CD4-positive, alpha-beta T cell treated with Interleukin-2 at 100 ng/mL for 4 hours (primary cell): ENCODE data around the gene C1orf141.
"Not testable (repeated sequence)": the region's sequence is repeated elsewhere in the genome, so short reads cannot be mapped to it uniquely, and the experiment has no call there.

Experiments used
- DNase-seq: peaks from one replicate; pipeline ENCODE4 v3.0.0-alpha.2; 2020; ENCODE audit warnings: low spot score

The C1orf141 gene

GRCh38 chr1:67134695-67135094, at the start of gene C1orf141:
Gene C1orf141 (minus strand): TSS chr1:67134970. CDS start chr1:67127240, 7,730 bp downstream.
- no peak for DNase-seq

GRCh38 chr1:67175530-67176087, 40.8 kb upstream of the C1orf141 start:
- no peak for DNase-seq

- DNase-seq: no peak
Measured at GRCh38 chr1:67174716-67175284, 40.0 kb upstream of the C1orf141 start.

GRCh38 chr1:67173988-67174387, 39.2 kb upstream of the C1orf141 start:
- DNase-seq: no peak

GRCh38 chr1:67171978-67172377, 37.2 kb upstream of the C1orf141 start:
- DNase-seq: peak; percentile 64

- DNase-seq: no peak
Measured at GRCh38 chr1:67171574-67171955, 36.8 kb upstream of the C1orf141 start.

- peak; percentile 51 for DNase-seq
Measured at GRCh38 chr1:67170751-67171573, 36.2 kb upstream of the C1orf141 start.

GRCh38 chr1:67169932-67170331, 35.2 kb upstream of the C1orf141 start:
- no peak for DNase-seq

GRCh38 chr1:67169496-67169895, 34.7 kb upstream of the C1orf141 start:
- DNase-seq: no peak

GRCh38 chr1:67166196-67166595, 31.4 kb upstream of the C1orf141 start, which contains the start of gene IL23R:
Gene IL23R (plus strand): TSS chr1:67166454. CDS start chr1:67168121, 1,667 bp downstream.
- DNase-seq: peak; percentile 33

GRCh38 chr1:67165468-67166041, 30.8 kb upstream of the C1orf141 start:
- no peak for DNase-seq

GRCh38 chr1:67162954-67163353, 28.2 kb upstream of the C1orf141 start:
- peak; percentile 56 for DNase-seq

GRCh38 chr1:67159233-67159632, 24.5 kb upstream of the C1orf141 start:
- peak; percentile 11 for DNase-seq

- no peak for DNase-seq
Measured at GRCh38 chr1:67158401-67158800, 23.6 kb upstream of the C1orf141 start.

- no peak for DNase-seq
Measured at GRCh38 chr1:67150931-67151330, 16.2 kb upstream of the C1orf141 start.

GRCh38 chr1:67149179-67149770, 14.5 kb upstream of the C1orf141 start:
- peak; percentile 63 for DNase-seq

GRCh38 chr1:67148516-67149178, 13.9 kb upstream of the C1orf141 start:
- DNase-seq: no peak

- DNase-seq: not testable (repeated sequence)
Measured at GRCh38 chr1:67147973-67148372, 13.2 kb upstream of the C1orf141 start.

GRCh38 chr1:67146539-67146938, 11.8 kb upstream of the C1orf141 start:
- DNase-seq: no peak

GRCh38 chr1:67146101-67146500, 11.3 kb upstream of the C1orf141 start:
- no peak for DNase-seq

GRCh38 chr1:67144696-67145095, 9.9 kb upstream of the C1orf141 start:
- peak; percentile 37 for DNase-seq

GRCh38 chr1:67143966-67144365, 9.2 kb upstream of the C1orf141 start:
- DNase-seq: no peak
